GM21381 (cell line): ENCODE results near the gene MGST2.

Experiments used
- ATAC-seq: cut with Tn5 transposase; IDR thresholded peaks from one replicate; pipeline ENCODE4 v1.9.1; 2021; ENCODE audit warnings: mild to moderate bottlenecking, moderate library complexity; ENCODE audit not compliant: unreplicated experiment

Gene MGST2

GRCh38 chr4:139669335-139669734 is 3.7 kb downstream of the MGST2 start:
- ATAC-seq: no peak

GRCh38 chr4:139669890-139670289 is 4.3 kb downstream of the MGST2 start:
- no peak for ATAC-seq

GRCh38 chr4:139670775-139671174 is 5.2 kb downstream of the MGST2 start:
- ATAC-seq: no peak

- ATAC-seq: no peak
These were observed 6.6 kb downstream of the MGST2 start for GRCh38 chr4:139672215-139672614.

- ATAC-seq: no peak
These were observed 7.1 kb downstream of the MGST2 start for GRCh38 chr4:139672732-139673131.

- ATAC-seq: peak; percentile 55
These were observed 9.4 kb downstream of the MGST2 start for GRCh38 chr4:139674875-139675550.

- no peak for ATAC-seq
These were observed 10.0 kb downstream of the MGST2 start for GRCh38 chr4:139675651-139676050.

- ATAC-seq: no peak
These were observed 10.7 kb downstream of the MGST2 start for GRCh38 chr4:139676365-139676764.

GRCh38 chr4:139676913-139677585 is 11.4 kb downstream of the MGST2 start:
- no peak for ATAC-seq

GRCh38 chr4:139682309-139682708 is 16.7 kb downstream of the MGST2 start:
- ATAC-seq: no peak

- ATAC-seq: no peak
These were observed 17.1 kb downstream of the MGST2 start for GRCh38 chr4:139682741-139683151.

GRCh38 chr4:139684351-139684750 is 18.7 kb downstream of the MGST2 start:
- no peak for ATAC-seq

- no peak for ATAC-seq
These were observed 19.6 kb downstream of the MGST2 start for GRCh38 chr4:139685180-139685579.

GRCh38 chr4:139686130-139686529 is 20.5 kb downstream of the MGST2 start:
- no peak for ATAC-seq

- no peak for ATAC-seq
These were observed 21.4 kb downstream of the MGST2 start for GRCh38 chr4:139686988-139687387.

- no peak for ATAC-seq
These were observed 23.6 kb downstream of the MGST2 start for GRCh38 chr4:139689093-139689722.

GRCh38 chr4:139690419-139690818 is 24.8 kb downstream of the MGST2 start:
- no peak for ATAC-seq

GRCh38 chr4:139692309-139693012 is 26.8 kb downstream of the MGST2 start:
- no peak for ATAC-seq

- no peak for ATAC-seq
These were observed 29.0 kb downstream of the MGST2 start for GRCh38 chr4:139694522-139695107.

- no peak for ATAC-seq
These were observed 30.9 kb downstream of the MGST2 start for GRCh38 chr4:139696491-139696890.
